NCI-H146 (cell line): Measurements from ENCODE around the gene GPR3.
A peak's percentile ranks its signal among the peaks of the same experiment; 100 is the strongest.
"Not testable (repeated sequence)": the region's sequence is repeated elsewhere in the genome, so short reads cannot be mapped to it uniquely, and the experiment has no call there.

Source experiments
- DNase-seq: peaks from one replicate; lab custom pipeline; 2025; lab: John Stamatoyannopoulos, UW

The GPR3 gene

GRCh38 chr1:27400082-27400962, 7.9 kb downstream of the GPR3 start:
- no peak for DNase-seq

DNA sequence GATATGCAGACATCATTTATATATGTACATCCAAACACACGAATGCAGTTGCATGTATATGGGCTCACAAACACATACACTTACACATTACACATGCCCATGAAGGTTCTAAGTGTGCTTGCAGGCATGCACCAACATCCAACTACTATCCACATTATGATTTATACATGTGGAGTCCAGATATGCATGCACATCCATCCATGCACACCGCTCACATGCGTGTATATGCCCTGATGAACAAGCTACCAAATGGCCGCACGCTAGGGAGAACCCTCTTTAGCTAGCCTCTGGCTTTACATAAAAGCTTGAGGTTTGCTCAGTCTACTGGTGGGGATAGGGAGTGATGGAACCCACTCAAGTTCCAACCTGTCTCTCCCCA, 8.5 kb downstream of the GPR3 start:
- no peak for DNase-seq

DNA sequence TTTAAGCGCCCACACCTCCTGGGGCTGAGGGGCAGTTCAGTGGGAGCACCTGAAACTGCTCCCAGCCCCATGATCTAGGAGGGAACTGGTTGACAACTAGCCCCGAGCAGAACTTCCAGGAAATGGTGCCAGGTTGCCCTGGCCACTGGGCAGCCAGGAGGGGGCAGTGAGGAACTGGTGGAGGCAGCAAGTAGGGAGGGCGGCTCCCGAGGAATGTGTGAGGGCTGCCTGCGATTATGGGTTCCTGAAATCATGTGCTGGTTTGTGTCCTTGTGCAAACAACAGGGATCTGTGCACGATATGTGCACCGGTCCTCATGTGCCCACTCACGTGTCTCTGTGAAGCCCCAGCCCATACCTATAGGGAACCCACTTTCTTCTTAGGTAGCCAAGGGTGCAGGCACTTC, 9.9 kb downstream of the GPR3 start:
- no peak for DNase-seq

GRCh38 chr1:27403065-27403726, 10.8 kb downstream of the GPR3 start:
- no peak for DNase-seq

DNA sequence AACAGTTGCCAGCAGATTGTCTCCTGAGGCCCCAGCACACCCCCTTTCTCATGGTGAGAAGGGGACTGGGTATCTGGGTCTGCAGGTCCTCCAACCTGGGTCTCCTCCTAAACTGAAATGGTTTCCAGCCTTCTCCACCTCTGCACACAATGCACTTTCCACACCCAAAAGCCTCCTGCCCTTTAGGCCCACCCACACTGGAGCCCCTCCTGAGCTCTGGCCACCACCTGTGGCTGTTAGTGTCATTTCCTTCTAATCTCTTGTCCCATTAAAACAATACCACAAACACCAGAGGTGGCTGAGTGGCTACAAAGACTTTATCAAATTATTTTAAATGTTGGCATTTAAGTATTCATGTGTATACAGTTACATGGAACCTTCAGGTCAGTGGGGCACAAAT, 11.5 kb downstream of the GPR3 start:
- no peak for DNase-seq

- DNase-seq, result no peak
These were observed 12.7 kb downstream of the GPR3 start for GRCh38 chr1:27405074-27405473.

- not testable (repeated sequence) for DNase-seq
These were observed 13.4 kb downstream of the GPR3 start for GRCh38 chr1:27405598-27406361.

- no peak for DNase-seq
These were observed 13.9 kb downstream of the GPR3 start for GRCh38 chr1:27406362-27406680.

- not testable (repeated sequence) for DNase-seq
These were observed 14.4 kb downstream of the GPR3 start for GRCh38 chr1:27406791-27407190.

DNA sequence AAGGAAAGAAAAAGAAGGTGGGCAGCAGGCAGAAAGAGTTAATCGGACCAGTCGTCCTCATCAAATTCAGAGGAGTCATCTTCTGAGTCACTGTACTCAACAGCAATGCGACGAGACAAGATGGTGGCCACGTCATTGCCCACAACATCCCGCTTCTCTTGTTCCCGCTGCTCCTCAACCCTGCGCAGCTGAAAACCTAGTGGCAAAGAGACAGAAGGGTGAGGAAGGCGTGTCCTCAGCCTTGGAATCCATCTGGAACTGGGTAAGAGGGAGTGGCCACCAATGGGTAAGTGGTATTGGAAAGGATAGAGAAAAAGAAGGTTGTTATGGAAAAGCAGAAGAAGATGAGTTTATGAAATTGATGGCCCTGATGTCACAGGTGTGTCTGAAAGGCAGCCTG, 15.7 kb downstream of the GPR3 start:
- DNase-seq, result no peak

GRCh38 chr1:27409669-27410068, 17.2 kb downstream of the GPR3 start:
- no peak for DNase-seq

- DNase-seq, result no peak
These were observed 18.3 kb downstream of the GPR3 start for GRCh38 chr1:27410709-27411108.

- DNase-seq, result no peak
These were observed 20.1 kb downstream of the GPR3 start for GRCh38 chr1:27412502-27412901.

GRCh38 chr1:27413004-27413403, 20.6 kb downstream of the GPR3 start:
- no peak for DNase-seq

DNA sequence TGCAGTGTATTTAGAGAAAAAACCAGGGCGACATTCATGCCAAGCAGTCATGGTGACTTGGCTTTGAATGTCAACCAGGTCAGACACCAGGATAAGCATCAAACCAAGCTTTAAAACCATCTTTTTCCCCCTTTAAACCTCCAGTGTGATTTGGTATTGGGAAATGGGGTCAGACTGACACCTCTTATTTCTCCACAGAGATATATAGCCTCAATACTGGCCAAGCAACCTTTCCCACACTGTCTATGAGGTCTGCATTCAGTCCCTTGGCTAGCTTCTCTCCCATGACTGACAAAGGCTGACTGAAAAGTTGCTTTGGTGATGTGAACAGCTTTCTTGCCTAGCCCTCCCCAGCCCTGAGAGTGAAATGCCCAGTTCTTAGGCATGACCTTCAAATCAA, 21.7 kb downstream of the GPR3 start:
- no peak for DNase-seq

- DNase-seq, result peak; percentile 65
These were observed 24.1 kb downstream of the GPR3 start for GRCh38 chr1:27416387-27417111.

DNA sequence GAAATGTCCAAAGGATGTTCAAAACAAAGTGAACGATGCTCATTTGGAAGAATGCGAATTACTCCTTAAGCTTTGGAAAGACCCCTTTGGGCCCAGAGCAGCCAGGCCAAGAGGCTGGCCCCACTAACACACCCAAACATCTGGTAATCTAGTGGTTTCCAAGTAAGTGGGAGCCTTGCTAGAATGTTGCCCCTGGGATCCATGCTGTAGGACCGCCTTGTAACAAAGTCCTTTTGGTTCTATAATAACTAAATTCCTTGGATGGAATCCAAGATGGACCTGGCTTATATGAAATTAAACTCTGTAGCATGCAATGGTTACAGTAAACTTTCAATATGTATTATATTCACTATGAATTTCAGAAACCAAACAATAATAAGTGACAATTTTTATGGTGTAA, 25.3 kb downstream of the GPR3 start:
- DNase-seq, result no peak

DNA sequence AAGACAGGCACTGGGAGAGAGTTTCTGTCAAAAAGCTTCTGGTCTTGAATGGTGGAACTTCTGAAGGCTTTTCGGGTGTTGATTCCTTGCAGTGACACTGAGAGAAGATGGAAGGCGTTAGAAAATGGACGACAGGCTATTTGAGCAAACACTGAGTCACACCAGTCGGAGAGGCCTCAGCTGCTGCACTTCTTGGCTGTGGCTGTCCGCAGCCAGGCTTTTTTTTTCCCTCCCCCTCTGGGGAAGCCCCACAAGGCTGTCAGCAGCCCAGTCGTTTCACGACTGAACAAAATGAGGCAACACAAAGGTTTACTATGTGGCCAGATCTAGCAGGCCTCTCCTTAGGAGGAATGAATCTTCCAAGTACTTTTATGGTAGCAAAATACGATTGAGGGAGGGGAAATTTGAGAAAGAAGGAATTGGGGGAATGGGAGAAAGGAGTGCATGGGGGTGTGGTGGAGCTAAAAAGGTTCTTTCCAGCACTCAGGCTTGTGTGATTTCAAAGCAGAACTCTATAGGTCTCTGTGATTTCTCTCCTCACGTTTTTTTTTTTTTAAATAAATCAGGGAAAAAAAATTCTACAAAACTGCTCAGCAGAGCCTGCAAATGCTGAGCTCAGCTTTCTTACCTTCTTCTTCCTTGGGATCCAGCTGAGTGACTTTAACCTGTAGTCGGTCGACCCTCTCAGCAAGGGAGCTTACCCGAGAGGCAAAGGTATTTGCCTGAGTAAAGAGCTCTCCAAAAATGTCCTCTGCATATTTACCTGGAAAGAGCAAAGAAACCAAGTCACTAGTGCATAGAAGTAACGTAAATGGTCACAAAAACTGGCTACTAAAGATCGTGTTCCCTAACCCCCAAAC, 26.1 kb downstream of the GPR3 start:
- no peak for DNase-seq

DNA sequence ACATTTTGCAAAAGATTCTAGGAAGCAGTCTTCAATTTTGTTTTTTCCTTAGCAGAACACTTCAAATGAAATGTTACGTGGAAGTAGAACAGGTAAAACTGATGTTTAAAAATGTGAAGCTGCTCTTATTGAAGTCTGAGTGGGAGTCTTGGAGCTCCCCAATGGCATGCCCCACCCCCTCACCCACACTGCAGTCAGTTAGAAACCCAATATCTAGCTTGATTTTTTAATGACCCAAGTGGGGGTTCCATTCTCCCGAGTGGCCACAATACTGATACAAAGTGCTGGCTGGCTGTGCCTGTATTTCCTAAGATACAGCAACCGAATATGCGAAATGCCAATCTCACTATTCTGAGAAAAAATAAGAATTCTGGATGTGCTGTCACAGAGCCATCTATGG, 31.3 kb downstream of the GPR3 start:
- DNase-seq, result no peak

DNA sequence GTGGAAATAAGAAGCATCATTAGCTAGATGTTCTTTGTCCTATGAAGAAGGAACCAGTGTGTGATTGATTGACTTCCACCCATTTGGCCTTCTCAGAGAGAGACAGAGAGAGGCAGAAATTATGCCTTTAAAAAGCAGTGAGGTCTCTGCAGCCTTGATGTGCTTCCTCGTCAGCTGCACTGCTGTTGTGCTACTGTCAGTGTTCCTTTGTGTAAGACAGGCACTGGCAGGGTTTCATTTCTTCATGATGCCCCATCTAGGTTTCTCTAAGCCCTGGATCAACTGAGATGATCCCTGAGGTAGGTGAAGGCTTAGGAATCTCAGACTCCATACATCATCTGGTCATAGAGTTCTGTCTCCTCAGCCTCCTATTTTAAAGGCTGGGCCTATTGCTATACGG, 34.9 kb downstream of the GPR3 start:
- DNase-seq, result no peak

- DNase-seq, result no peak
These were observed 35.4 kb downstream of the GPR3 start for GRCh38 chr1:27427816-27428315.
